ENCODE measurements around the gene HOXC6.

HOXC6 gene

DNA sequence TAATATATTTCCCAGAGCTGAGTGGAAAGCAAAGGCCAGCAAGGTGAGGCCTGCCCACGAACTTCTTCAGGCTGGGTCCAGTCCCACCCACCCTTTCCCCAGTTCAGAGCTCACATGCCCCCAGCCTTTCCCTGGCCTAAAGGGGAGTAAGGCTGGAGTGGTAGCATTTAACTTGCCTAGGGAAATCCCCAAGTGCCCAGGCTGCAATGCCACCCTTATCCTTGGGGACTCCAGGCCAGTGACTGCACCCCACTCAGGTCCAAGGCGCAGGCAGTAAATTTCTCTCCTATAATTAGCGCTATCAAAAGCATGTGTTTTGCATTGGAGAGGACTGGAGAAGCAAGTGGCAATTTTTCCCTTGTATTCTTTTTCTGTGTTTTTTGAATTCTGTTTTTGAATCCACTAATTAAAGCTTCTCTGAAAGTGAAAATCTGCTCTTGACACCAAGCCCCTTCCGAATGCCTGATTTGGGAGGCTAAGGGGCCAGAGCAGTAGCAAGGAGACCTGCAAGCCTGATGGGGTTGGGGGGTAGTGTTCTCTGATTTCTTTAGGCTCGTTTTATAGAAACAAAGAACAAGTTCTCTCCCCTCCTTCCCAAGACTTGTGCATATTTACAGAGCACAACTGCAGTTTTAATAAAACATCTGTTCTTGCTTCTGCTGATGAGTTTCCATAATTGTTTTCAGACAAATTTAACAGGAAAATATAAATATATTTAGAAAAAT is 3.5 kb upstream of the HOXC6 start:
- H3K4ac ChIP-seq (ENCODE audit: low read depth in 1 of 2, low read length in 2 of 2), result no peak overlapping the region
- H3K9me3 ChIP-seq (ENCODE audit: control insufficient read depth, low read length), result no peaks in the 10 kb centered on the region
- H4K8ac ChIP-seq (ENCODE audit: low read length), result peak overlapping the region; percentile 70
- H2BK15ac ChIP-seq (ENCODE audit: low read depth, poor library complexity, severe bottlenecking), result peak overlapping the region; percentile 60
- H3K18ac ChIP-seq (ENCODE audit: low read depth in 1 of 2, low read length in 2 of 2), result peak overlapping the region; percentile 54 to 86
- H2BK12ac ChIP-seq (ENCODE audit: low read length in 2 of 2), result peak overlapping the region in 1 of 2 experiments; percentile 51
- no peak overlapping the region for H3K14ac ChIP-seq (ENCODE audit: low read length in 2 of 2)
- 8% methylated on average over 1 of the region's 5 CpGs for WGBS
- H3K27me3 ChIP-seq (ENCODE audit: control insufficient read depth in 1 of 2, insufficient read depth in 1 of 2, low read length in 2 of 2), result peaks cover 0 to 3% of the 10 kb centered on the region in 2 experiments
- H2AFZ ChIP-seq (ENCODE audit: low read depth, low read length), result no peak overlapping the region
- DNase-seq, result no peak
- peak overlapping the region; percentile 68 for H4K91ac ChIP-seq (ENCODE audit: low read length)
- H3K9ac ChIP-seq (ENCODE audit: low read length), result peak overlapping the region; percentile 96
- H2BK5ac ChIP-seq (ENCODE audit: low read depth, low read length, poor library complexity, severe bottlenecking), result no peak overlapping the region
- H3K79me1 ChIP-seq (replicated peaks; ENCODE audit: low read length, poor library complexity, severe bottlenecking), result no peaks in the 10 kb centered on the region
- peak overlapping the region in 1 of 2 experiments; percentile 14 for H3K23ac ChIP-seq (ENCODE audit: low read length in 2 of 2)
- peak overlapping the region; percentile 79 for H2AK5ac ChIP-seq (ENCODE audit: low read length, severe bottlenecking)
- peaks cover 4% of the 10 kb centered on the region in 2 experiments for H3K36me3 ChIP-seq (ENCODE audit: control insufficient read depth in 1 of 2, insufficient read depth in 2 of 2, low read depth in 1 of 2, low read length in 2 of 2)
- H3K4me2 ChIP-seq (ENCODE audit: low read length, poor library complexity, severe bottlenecking), result peak overlapping the region; percentile 40
- peak overlapping the region in 1 of 2 experiments; percentile 86 for H3K4me3 ChIP-seq (ENCODE audit: insufficient read depth in 1 of 2, low read depth in 1 of 2, low read length in 2 of 2)
- H3K4me1 ChIP-seq (ENCODE audit: control insufficient read depth, insufficient read depth, low read depth, low read length), result peaks cover 36% of the 10 kb centered on the region
- H2BK120ac ChIP-seq (ENCODE audit: low read depth, low read length), result peak overlapping the region; percentile 42
- peak overlapping the region; percentile 65 for H3K27ac ChIP-seq (ENCODE audit: low read length, poor library complexity, severe bottlenecking)

- Histone ChIP-seq H2AFZ (ENCODE audit: low read depth, low read length) (no peak overlapping the region), H2AK5ac (ENCODE audit: low read length, severe bottlenecking) (peak overlapping the region; percentile 98), H3K18ac (ENCODE audit: low read depth in 1 of 2, low read length in 2 of 2) (peak overlapping the region; percentile 40 to 92), H2BK12ac (ENCODE audit: low read length in 2 of 2) (peak overlapping the region in 1 of 2 experiments; percentile 77), H4K8ac (ENCODE audit: low read length) (peak overlapping the region; percentile 95), H2BK120ac (ENCODE audit: low read depth, low read length) (peak overlapping the region; percentile 89), H3K4me2 (ENCODE audit: low read length, poor library complexity, severe bottlenecking) (peak overlapping the region; percentile 41), H3K4ac (ENCODE audit: low read depth in 1 of 2, low read length in 2 of 2) (peak overlapping the region in 1 of 2 experiments; percentile 87), H3K23ac (ENCODE audit: low read length in 2 of 2) (peak overlapping the region in 1 of 2 experiments; percentile 99), H3K4me1 (ENCODE audit: control insufficient read depth, insufficient read depth, low read depth, low read length) (peaks cover 34% of the 10 kb centered on the region), H3K4me3 (ENCODE audit: insufficient read depth in 1 of 2, low read depth in 1 of 2, low read length in 2 of 2) (peak overlapping the region in 1 of 2 experiments; percentile 86), H3K36me3 (ENCODE audit: control insufficient read depth in 1 of 2, insufficient read depth in 2 of 2, low read depth in 1 of 2, low read length in 2 of 2) (peaks cover 7 to 10% of the 10 kb centered on the region in 2 experiments), H2BK15ac (ENCODE audit: low read depth, poor library complexity, severe bottlenecking) (peak overlapping the region; percentile 83), H3K79me1 (replicated peaks; ENCODE audit: low read length, poor library complexity, severe bottlenecking) (no peaks in the 10 kb centered on the region), H3K14ac (ENCODE audit: low read length in 2 of 2) (peak overlapping the region in 1 of 2 experiments; percentile 74), H3K27ac (ENCODE audit: low read length, poor library complexity, severe bottlenecking) (peak overlapping the region; percentile 90), H3K9me3 (ENCODE audit: control insufficient read depth, low read length) (no peaks in the 10 kb centered on the region), H3K9ac (ENCODE audit: low read length) (peak overlapping the region; percentile 96), H2BK5ac (ENCODE audit: low read depth, low read length, poor library complexity, severe bottlenecking) (peak overlapping the region; percentile 5), H3K27me3 (ENCODE audit: control insufficient read depth in 1 of 2, insufficient read depth in 1 of 2, low read length in 2 of 2) (peaks cover 0 to 3% of the 10 kb centered on the region in 2 experiments), H4K91ac (ENCODE audit: low read length) (peak overlapping the region; percentile 68)
- DNase-seq, result peak; percentile 61
- 14% methylated on average over 7 of the region's 7 CpGs for WGBS
These were observed 2.5 kb upstream of the HOXC6 start for GRCh38 chr12:54025499-54026405.

DNA sequence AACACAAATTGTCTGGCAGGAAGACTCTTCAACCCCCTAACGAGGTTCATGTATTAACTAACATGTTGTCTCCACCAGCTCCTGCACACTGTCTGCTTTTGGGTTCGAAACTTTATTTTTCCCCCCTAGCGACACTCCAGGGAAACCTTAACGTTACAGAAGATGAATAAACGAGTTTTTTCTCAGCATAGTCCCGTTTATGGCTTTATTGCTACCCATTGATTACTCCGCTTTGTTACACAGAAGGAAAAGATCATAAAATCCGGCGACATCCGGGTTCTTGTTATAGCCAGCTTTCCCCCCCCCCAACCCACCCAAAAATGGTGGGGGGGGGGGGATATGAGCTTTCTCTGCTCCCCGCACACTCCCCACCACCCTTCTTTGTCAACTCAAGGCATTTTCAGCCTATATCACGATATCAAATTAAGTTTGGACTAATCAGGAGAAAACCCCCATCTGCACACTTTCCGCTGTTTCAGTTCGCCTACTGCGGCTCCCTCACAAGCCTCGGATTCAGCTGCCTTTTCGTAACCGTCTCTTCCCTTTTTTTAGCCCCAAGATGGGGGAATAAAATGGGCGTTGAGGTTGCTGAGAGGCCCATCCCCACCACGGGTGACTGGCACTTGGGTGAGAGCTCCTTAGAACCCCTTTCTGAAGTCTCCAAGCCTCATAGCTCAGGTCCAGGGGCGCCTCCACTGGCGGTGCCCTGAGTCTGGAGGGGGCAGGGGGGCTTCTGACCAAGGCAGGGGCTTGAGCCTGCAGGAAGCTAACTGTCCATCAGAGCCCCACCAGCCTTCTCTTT is 1.4 kb upstream of the HOXC6 start:
- H3K36me3 ChIP-seq (ENCODE audit: control insufficient read depth in 1 of 2, insufficient read depth in 2 of 2, low read depth in 1 of 2, low read length in 2 of 2), result peaks cover 7 to 18% of the 10 kb centered on the region in 2 experiments
- peaks cover 40% of the 10 kb centered on the region for H3K4me1 ChIP-seq (ENCODE audit: control insufficient read depth, insufficient read depth, low read depth, low read length)
- H2BK15ac ChIP-seq (ENCODE audit: low read depth, poor library complexity, severe bottlenecking), result peak overlapping the region; percentile 97
- peak overlapping the region; percentile 55 to 64 for H3K4ac ChIP-seq (ENCODE audit: low read depth in 1 of 2, low read length in 2 of 2)
- H3K9ac ChIP-seq (ENCODE audit: low read length), result peak overlapping the region; percentile 96
- peak overlapping the region; percentile 92 for H2AK5ac ChIP-seq (ENCODE audit: low read length, severe bottlenecking)
- no peak overlapping the region for H3K23ac ChIP-seq (ENCODE audit: low read length in 2 of 2)
- peak overlapping the region; percentile 92 for H4K91ac ChIP-seq (ENCODE audit: low read length)
- H3K4me2 ChIP-seq (ENCODE audit: low read length, poor library complexity, severe bottlenecking), result peak overlapping the region; percentile 62
- peak overlapping the region; percentile 83 to 96 for H3K18ac ChIP-seq (ENCODE audit: low read depth in 1 of 2, low read length in 2 of 2)
- H4K8ac ChIP-seq (ENCODE audit: low read length), result peak overlapping the region; percentile 90
- peak overlapping the region; percentile 90 for H3K27ac ChIP-seq (ENCODE audit: low read length, poor library complexity, severe bottlenecking)
- peak overlapping the region; percentile 92 for H2BK120ac ChIP-seq (ENCODE audit: low read depth, low read length)
- WGBS, result 10% methylated on average over 16 of the region's 22 CpGs
- H3K4me3 ChIP-seq (ENCODE audit: insufficient read depth in 1 of 2, low read depth in 1 of 2, low read length in 2 of 2), result peak overlapping the region in 1 of 2 experiments; percentile 86
- no peak overlapping the region for H2AFZ ChIP-seq (ENCODE audit: low read depth, low read length)
- H3K9me3 ChIP-seq (ENCODE audit: control insufficient read depth, low read length), result no peaks in the 10 kb centered on the region
- H2BK12ac ChIP-seq (ENCODE audit: low read length in 2 of 2), result peak overlapping the region; percentile 21 to 54
- H3K79me1 ChIP-seq (replicated peaks; ENCODE audit: low read length, poor library complexity, severe bottlenecking), result no peaks in the 10 kb centered on the region
- peaks cover 0 to 3% of the 10 kb centered on the region in 2 experiments for H3K27me3 ChIP-seq (ENCODE audit: control insufficient read depth in 1 of 2, insufficient read depth in 1 of 2, low read length in 2 of 2)
- H2BK5ac ChIP-seq (ENCODE audit: low read depth, low read length, poor library complexity, severe bottlenecking), result peak overlapping the region; percentile 92
- H3K14ac ChIP-seq (ENCODE audit: low read length in 2 of 2), result peak overlapping the region in 1 of 2 experiments; percentile 36
- peak; percentile 62 for DNase-seq

Measured in mesenchymal stem cell (in vitro differentiated cells and primary cell).